GM21737 (cell line): ENCODE measurements around the gene PHACTR1.
"Not testable (repeated sequence)": the region's sequence is repeated elsewhere in the genome, so short reads cannot be mapped to it uniquely, and the experiment has no call there.

Source experiments
- ATAC-seq: cut with Tn5 transposase; IDR thresholded peaks from one replicate; pipeline ENCODE4 v1.9.1; 2021; ENCODE audit warnings: mild to moderate bottlenecking, moderate library complexity; ENCODE audit not compliant: unreplicated experiment

The PHACTR1 gene

DNA sequence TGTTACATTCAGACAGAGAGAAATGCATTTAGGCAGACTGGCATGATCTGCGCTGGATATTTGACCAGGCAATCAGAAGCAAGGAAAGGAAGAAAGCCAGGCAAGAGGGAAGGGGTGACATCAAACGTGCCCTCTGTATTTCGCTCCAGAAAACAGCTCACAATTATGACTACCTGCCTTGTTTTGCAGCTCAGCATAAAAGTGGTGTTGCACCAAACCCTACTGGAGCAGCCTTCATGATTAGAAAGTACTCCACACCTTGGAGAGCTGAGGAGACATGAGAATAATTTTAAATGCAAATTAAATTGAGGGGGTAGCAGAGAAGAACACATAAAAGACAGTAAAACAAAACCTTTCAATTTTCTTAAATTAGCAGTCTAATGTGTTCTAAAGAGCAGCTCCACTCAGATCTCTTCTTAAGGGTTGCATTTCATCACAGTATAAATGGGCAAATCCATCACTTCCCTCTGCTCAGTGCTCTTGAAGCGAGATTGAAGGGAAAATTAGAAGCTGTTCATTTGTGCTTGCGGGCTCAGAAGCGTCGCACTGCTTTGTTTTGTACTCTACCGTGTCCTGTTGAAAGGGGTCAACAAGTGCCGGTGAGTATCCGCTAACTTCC, at the start of gene PHACTR1:
TSS of gene PHACTR1 (plus strand) at position 470 of the 619 bp plus-strand sequence.
- ATAC-seq, result no peak

DNA sequence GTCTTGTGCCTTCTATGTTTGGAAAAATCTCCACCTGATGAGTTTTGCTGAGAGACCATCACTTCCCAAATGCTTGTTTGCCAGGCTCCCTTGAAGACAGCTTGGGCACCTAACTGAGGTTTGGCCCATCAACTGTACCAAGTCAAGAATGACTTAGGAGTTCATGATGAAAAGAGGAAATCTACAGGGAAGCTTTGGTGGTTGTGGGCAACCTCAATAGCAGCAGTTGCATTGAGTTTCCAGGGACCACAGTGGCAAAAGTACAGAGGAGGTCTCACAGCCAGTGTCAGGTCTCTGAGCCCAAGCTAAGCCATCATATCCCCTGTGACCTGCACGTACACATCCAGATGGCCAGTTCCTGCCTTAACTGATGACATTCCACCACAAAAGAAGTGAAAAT, 49.7 kb upstream of the PHACTR1 start:
- ATAC-seq, result no peak

DNA sequence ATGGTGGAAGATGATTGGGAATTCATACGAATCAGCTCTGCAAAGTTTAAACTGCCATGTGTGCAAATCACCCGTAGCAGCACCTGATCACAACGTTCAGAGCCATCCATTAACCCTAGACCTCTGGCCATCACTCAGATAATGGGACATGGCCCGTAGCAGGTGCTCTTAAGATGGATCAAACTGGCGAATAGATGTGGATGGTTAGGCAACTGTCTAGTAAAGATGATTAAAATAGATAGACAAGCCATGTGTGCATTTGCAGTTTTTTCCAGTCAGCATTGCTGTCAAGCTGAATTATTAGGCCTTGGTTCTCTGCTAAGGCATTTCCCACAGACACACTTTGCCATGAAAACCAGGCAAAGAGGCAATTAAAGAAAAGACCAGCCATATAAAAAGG, 40.6 kb upstream of the PHACTR1 start:
- ATAC-seq, result no peak

DNA sequence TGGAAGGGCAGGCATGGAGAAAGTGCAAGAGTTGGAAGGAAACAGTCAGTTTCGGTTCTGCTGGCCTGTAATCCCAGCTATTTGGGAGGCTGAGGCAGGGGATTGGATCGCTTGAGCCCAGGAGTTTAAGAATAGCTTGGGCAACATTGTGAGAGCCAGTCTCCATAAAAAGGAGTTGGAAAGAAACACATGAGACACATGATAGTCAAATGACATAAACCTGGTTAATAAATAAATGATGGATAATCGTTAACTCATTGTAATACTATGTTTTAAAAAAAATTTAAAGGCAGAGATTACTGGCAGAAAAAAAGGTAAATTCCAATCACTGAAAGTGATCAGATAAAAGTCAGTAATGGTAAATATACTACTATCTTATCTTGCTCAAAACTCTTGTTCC, 37.2 kb upstream of the PHACTR1 start:
- no peak for ATAC-seq

DNA sequence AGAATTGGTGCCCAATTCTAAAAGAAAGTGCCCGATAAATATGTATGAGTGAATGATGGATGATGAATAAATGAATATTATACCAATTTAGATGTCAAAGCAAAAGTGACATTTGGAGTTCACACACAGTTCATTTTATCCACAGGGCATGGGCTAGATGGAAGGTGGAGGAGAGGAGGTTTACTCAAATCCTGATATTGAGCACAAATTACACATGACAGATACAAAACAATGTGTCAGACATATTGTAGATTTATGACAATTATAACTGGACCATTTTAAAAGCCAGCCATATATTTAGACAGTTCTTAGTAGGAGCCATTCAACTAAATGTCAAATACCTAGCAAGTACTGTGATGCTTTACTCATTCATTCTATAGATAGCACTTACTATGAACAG, 23.4 kb upstream of the PHACTR1 start:
- no peak for ATAC-seq

DNA sequence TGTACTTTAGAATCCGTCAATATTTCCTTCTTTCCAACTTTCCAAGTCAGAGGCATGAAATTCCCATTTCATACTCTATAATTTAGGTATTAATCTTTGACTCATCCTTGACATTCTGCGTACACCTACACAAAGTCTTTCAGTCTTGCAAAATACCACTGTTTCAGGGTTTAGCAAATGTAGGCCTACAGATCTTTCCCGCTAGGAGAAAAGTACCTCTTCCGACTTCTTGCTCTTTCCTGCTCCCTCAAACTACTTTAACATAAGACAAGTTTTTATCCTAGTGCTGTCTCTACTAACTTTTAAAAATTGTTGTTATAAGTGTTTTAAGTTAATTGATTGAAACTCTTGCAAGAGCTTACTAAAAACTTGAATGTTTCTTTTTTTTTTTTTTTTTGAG, 18.3 kb upstream of the PHACTR1 start:
- no peak for ATAC-seq

DNA sequence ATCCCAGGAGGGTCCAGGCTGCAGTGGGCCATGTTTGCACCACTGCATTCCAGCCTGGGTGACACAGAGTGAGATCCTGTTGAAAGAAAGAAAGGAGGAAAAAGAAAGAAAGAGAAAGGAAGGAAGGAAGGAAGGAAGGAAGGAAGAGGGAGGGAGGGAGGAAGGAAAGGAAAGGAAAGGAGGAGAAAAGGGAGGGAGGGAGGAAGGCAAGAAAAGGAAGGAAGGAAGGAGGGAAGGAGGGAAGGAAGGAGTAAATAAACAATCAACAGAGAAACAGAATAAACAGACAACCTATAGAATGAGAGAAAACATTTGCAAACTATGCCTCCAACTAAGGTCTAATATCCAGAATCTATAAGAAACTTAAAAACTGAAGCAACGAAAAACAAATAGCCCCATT, 11.6 kb upstream of the PHACTR1 start:
- ATAC-seq, result no peak

DNA sequence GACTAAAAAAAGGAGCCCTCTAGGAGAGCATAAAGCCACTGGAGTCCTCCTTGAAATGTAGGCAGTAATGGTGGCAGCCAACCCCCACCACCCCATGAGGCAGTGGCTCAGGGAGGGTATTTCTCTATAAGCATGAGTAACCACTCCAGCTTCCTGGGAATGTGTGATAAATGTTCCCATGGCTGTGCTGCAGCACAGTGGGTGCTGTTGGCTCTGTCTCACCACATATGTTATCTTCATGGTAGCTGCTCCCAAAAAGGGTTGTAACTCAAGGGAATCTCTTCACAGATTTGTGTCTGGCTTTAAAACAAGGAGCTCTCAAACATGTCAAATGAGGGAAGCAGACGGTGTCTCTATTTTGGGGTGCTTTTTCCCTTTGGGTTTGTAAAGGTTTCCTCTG, 7.5 kb upstream of the PHACTR1 start:
- no peak for ATAC-seq

DNA sequence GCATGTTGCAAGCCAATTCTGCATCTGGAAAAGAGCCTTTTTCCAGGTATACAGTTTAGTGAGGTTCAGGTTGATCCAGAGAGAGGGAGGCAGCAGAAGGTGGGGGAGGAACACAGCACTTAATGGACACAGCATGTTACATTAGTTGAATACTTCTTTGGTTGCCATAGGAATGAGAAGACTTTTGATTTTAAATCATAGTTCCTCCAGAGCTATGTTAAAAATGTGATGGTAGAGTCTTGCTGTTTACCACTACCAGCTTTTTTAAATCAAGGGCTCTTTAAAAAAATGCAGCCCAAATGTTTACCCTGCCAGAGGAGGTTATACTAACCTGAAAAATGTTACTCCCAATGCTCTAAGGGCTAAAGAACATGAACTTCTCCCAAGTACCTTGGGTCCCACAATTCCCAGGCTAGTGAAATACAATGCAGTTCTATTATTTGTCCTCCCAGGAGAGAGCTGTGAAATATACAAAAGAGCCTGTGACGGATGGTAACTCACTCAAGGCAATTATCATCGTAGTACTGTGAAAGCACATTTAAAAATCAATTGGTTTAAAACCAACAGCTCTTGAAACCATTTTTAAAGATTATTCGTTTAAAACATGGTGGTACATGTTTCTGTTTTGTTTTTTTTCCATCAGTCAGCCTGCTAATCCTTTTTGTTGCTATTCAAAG, 6.9 kb upstream of the PHACTR1 start:
- no peak for ATAC-seq

DNA sequence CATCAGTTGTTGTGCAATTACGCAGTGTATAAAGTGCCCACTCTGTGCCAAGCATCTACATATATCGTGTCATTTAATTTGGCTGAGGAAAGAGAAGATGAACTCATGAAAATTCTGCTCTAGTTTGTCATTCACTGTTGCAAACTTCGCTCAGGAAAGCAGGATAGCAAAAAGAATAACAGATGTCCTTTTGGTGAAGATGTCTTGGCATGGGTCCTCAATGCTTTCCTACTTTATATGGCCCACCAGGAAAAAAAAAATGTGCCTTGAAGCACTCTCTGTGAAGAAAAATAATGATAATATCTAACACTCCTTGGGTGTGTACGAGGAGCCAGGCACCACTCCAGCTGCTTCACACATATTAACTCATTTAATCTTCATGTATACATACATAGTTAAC, 5.6 kb upstream of the PHACTR1 start:
- ATAC-seq, result no peak

DNA sequence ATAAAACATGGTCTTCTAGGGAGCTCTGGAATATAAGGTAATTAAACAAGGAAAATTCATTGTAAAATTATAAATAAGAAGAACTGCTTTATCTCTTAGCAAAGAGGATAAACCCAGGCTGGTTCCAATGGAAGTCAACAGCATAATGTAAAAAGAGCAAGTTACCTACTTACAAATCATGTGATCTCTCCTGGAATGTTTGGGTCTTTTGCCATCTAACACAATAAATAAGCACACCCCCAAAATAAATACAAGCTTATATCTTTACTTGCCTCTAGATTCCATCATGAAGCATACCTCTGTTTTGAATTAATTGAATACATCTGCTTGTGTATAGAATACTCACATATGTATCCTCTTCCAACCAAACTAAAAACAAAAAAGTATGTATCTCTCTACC, 2.5 kb upstream of the PHACTR1 start:
- ATAC-seq, result no peak

DNA sequence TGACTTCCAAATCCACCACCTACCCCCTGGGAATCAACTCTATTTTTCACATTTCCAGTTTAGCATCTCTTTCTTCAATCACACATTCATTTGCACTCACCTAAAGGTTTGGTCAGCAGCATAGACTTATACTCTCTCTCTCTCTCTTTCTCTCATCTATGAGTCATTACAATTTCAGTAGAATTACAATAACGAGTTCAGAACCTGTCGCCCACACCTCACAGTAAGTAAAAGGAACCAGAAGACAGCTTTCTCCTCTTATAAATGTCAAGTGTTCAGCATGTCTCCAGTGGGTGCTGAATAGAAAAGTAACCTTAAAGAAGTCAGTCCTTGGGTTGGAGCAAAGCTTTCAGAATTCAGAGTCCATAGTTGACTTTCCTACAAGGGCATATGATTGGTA, 1.1 kb upstream of the PHACTR1 start:
- no peak for ATAC-seq

DNA sequence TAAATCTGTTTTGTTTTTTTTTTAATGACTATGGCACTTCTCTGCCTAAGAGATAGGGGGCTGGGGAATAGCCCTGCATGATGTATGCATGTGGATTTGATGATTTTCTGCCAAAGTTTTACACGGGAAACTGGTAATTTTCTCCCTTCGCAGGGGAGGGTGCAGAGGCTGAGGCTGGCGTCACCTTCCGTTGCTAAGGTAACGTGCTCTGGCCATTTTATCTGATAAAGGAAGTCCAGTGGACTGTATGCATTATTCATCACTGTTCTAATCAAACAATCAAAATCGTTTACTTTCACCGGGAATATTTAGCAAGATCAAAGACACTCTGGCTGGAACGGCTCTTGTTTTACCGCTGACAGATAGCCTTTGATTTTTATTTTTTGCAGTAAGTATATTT, 789 bp downstream of the PHACTR1 start:
- no peak for ATAC-seq

DNA sequence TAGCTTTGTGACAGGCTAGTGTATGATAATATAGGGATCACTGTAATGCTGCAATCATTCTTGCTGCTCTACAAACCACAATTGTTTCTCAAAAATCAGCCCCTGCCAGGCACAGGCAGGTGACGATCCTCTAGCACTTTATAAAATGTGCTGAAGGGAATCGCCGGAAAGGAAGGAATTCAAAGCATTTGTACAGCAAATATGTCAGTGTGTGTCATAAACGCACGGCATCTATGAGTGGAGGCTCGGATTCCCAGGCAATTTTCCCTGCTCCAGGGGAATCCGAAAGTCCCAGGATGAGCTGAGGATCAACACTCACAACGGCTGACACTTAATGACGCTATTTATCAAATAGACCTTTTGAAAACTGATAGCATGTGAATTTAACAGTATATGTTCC, 1.4 kb downstream of the PHACTR1 start:
- ATAC-seq, result no peak

DNA sequence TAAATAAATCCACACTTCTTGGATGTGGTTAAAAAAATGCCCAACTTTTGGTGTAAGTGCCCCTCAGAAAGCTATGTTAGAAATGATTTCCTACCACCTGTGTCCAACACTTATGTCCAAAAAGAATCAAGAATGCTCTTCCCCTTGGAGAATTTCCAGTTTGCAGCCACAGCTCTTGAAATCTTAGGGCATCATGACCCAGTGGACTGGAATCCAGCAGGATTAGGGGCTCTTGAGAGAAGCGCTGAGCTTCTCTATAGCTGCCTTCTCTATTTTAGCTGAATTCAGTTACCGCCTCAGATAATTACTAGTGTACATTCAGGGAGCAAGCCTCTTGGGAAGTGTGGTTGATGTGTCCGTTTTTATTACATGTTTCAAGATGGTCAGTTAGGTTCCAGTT, 2.5 kb downstream of the PHACTR1 start:
- ATAC-seq, result no peak

DNA sequence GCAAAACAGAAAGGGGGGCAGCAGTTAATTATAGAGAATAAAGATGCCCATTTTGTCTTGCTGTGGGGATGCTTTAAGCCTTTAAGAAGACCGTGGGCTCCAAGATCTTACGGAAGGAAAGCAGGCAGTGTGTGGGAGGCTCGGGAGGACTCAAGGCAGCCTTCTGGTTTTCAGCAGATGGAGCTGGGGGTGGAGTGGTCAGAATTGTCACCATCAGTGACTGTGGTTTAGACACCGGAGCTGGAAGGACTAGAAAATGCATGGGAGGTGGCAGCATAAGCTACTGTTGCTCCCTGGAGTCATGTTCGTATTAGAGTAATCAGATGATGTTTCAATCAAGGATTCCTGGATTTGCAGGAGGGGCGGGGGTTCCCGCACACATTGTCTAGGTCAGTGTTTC, 3.7 kb downstream of the PHACTR1 start:
- no peak for ATAC-seq

DNA sequence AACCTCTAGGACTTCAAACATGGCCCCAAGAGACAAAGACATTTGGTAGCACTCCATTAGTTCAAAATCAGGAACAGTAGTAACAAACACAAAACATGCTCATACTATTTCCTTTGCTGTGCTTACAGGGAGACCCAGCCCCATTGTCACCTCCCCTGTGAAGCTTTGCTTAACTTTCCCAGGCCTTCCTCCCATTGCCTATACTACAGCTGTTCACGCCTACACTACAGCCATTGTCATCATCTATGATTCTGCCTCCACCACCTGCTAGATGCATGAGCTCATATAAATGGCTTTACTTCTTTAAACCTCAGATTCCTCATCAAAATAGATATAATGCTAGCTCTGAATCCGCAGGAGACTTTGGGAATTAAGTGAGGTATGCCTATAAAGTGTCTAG, 8.7 kb downstream of the PHACTR1 start:
- no peak for ATAC-seq

DNA sequence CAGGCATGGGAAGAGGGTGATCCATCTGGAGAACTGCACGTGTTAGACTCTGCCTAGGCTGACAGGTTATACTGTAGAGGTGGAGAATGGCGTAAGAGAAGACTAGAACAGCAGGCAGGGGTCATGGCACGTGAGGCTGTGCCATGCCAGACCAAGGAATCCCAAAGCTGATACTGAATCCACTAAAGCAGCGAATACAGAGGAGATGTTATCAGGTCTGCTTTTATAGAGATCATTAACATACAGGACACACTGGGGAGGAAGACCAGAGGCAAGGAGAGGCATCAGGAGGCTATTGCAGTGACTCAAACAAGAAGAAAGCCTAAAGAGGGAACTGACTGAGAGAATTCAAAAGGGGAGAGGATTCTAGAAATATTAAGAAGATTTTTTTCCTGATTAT, 12.9 kb downstream of the PHACTR1 start:
- ATAC-seq, result no peak

DNA sequence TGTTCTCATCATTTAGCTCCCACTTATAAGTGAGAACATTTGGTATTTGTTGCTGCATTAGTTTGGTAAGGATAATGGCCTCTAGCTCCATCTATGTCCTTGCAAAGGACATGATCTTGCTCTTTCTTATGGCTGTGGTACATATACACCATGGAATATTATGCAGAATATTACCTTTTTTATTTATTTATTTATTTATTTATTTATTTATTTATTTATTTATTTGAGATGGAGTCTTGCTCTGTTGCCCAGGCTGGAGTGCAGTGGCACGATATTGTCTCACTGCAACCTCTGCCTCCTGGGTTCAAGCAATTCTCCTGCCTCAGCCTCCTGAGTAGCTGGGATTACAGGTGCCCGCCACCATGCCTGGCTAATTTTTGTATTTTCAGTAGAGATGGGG, 14.2 kb downstream of the PHACTR1 start:
- ATAC-seq, result not testable (repeated sequence)

DNA sequence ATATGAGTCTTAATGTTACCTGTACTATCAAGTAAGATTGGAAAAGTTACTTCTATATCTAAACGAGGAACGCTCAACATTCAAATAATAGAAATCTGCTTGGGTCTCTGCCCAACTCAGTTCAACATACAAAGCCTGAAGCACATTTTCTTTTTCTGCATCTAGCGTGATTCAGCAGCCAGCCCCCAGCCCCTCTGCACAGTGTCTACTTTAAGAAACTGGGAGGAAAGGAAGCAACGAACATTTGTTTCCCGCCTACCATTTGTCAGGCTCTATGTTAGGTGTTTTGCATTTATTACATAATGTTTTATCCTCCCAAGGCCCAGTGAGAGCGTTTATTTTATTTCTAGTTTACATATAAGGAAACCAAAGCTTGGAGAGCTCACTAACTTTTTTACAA, 17.3 kb downstream of the PHACTR1 start:
- no peak for ATAC-seq

DNA sequence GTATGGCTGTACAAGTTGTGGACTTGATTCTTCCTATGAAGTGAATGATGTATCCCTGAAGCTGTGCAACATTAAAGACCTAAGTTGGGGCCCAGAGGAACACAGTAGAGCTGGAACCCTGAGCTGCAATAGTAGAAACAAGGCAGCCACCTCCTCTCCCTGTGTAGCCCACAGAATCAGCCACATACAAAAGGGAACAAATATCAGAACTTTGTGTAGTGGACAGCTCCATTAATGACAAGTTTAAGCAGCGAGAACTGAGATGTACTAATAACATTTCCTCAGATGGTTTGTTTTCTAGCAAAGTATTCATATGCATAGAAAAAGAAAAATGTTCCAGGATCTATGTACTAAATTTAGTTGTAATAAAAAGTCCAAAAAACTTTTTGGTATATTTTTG, 19.2 kb downstream of the PHACTR1 start:
- no peak for ATAC-seq

DNA sequence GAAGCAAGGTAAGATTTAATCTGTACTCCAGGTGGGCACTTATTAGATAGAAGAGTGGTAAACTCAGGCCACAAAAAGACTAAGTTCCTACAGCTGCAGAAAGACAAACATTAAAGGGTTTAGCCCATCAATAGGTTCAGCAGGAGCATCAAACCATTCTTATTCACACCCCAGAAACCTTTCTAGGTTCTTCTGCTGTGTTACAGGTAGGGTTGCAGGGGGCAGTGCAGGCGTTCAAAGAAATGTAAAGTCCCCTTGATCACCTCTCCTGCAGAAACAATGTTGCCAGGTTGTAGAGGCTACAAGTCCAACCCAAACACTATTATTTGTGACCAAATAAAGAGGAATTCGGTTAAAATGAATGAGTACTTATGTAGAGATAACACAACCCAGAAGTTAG, 31.8 kb downstream of the PHACTR1 start:
- no peak for ATAC-seq
